ENCODE results near the gene NUP93.

NUP93 gene

DNA sequence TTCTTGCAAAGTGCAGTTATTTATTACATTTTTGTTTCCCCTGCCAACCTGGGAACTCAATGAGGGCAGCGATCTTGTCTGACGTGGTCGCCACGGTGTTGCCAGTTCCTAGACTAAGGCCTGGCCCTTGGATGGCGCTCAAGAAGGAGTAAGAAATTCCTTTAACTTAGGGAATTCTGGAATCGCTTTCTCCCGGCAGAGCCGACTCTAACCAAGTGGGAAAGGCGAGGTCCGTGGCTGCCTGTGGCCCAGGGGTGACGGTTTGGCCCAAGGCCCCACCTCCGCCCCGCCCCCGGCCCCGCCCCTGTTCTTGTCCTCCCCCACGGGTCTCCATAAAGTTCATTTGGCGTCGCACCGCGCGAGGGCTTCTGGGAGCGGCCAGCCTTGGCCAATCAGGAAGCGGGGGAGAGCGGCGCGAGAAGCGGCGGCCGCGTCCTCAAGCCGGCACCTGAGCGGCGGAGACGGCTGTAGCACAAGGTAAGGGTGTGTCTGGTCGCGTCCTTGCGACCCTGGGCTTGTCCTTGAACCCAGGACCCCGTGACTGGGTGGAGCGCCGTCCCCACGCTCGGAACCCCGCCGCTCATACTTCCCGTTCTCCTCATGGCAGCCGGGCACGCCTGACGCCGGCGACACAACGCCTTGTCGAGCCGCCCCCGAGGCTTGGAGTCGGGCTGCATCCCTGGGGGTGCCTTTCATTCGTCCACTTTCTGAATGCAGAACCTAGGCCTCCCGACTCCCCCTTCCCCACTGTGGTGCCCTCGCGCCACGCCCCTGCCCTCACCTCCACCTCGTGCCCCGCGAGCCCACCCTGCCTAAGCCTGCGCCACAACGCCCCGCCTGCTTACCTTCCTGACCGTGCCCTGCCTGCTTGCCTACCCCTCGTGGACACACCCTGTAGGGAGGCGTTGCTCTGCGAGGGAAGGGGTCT, at the start of gene NUP93:
Gene NUP93 (plus strand): TSS at position 395 of the 928 bp plus-strand sequence. CDS start 18,119 bp downstream, outside the sequence.
- DNase-seq (ENCODE audit: low spot score) = peak; percentile 98

DNA sequence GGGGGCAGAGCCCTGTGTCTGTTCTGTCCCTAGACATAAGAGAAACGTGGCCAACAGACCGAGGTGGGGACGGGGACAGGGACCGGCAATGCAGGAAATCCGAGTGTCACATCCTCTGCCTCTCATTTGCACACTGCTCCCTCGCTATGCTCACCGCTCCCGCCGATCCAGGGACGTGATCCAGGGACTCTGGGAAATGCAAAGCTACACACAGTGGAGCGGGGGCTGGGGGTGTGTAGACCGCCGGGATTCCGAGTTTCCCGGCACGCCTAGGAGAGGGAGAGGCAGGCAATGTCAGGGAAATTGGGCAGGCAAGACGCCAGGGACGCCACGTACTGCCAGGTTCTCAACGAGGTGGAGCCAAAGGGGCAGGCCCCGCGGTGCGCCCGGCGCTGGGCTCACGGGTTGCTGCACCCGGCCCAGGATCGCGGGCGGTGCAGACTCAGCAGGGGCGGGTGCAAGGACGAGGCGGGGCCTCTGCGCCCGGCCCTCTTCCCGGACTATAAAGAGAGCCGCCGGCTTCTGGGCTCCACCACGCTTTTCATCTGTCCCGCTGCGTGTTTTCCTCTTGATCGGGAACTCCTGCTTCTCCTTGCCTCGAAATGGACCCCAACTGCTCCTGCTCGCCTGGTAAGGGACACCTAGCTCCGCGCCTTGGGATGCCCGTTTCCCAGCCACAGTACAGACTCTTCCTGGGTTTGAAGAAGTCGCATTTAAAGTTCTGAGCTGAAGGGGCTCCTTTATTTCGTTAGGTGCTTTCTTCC, 47.8 kb upstream of the NUP93 start, which contains the start of gene MT1X:
Gene MT1X (plus strand): TSS at position 532 of the 764 bp plus-strand sequence. CDS start 71 bp downstream, at position 603.
- DNase-seq (ENCODE audit: low spot score) = peak; percentile 94

DNA sequence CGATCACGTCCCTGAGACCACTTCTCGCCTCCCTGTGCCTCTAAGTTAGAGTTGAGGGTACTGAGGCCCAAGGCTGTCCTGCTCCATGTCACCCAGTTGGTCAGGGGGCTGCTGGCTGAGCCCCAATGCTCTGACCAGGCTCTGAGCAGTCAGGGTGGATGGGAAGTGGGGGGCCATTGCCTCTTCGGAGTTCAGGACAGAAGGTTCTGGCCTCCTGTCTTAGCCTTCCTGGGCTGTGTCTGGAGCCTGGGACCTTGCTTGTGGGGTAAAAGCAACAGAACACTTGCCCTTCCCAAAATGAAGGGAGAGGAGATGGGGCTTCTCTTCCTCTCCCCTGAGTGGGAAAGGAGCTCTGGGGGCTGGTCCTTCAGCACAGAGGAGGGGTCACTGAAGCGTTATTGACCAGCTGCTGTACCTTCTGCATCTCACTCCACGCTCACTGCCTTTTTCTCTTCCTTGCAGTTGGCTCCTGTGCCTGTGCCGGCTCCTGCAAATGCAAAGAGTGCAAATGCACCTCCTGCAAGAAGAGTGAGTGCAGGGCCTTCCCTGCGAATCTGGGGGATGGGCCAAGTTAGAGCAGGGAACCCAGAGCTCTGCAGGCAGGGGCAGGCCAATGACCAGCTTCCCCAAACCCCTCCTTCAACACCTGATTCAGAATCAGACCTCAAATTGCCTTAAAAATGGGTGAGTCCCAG, 47.1 kb upstream of the NUP93 start:
- DNase-seq (ENCODE audit: low spot score) = no peak

DNA sequence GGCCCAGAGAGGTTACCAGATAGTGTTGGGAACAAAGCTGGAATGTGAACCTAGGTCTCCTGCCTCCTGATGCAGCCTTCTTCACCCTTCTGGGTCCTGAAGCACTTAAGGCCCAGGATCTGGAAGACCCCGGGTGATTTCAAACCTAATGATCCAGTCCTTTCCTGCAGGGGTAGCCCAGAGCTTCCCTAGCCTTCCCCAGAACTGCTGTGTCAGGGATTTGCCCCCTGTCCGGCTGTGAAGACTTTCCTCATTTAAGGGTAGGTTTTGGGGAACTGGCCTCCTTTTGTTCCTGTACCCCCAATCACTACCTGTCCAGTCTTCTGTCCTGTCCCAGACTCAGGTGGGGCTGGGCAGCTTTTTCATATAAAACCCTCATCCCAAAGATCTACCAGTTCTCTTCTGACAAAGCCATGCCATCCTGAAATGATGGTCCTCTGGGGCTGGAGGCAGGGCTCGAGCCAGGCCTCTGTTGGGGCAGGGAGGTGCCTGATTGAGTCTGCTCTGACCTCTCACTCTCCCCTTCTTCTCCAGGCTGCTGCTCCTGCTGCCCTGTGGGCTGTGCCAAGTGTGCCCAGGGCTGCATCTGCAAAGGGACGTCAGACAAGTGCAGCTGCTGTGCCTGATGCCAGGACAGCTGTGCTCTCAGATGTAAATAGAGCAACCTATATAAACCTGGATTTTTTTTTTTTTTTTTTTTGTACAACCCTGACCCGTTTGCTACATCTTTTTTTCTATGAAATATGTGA, 46.3 kb upstream of the NUP93 start:
- DNase-seq (ENCODE audit: low spot score) = no peak

DNA sequence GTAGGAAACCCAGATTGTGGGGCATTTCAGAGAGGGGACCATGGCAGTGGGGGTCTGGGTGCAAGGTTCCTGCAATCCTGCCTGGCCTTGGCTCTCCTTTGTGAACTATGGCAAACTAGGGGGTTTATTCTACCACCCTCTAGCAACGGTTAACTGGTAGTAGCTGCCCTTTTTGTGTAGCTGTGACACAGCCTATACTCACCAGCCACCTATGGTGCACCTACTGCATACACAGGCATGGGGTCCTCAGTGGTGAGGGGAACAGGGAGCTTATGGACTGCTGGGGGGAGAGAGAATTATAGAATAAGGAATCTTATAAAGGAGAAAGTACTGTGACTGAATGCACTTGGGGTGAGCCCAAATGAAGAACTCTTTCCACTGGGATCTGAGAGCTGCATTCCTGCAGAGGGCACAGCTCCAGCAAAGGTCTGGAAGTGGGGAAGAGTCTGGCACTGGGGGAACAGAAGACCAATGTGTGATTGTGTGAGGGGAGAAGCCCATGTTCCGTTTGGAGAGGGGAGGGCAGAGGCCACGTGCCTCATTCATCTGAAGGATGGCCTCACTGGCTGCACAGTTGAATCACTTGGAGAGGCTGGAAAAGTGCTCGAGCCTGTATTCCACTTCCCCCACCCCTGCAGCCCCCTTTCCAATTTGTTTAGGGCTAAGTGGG, 45.5 kb upstream of the NUP93 start:
- no peak for DNase-seq (ENCODE audit: low spot score)

- no peak for DNase-seq (ENCODE audit: low spot score)
Measured at GRCh38 chr16:56684926-56685590, 44.9 kb upstream of the NUP93 start.

DNA sequence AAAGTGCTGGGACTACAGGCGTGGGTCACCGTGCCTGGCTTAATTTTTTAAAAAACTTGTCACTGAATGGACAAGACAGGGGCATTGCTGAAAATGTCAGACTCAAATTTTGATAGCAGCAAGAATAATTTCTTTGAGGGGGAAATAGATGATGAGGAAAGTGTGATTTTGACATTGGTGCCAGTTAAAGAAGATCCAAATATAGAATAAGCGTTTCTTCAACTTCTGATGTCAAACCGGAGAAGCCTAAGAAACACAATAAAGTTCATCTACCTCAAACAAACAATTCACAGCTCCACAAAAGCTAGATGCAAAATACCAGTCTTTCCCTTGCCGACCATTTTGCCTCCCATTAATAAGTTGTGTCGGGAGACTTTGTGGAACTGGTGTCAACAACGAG, 43.2 kb upstream of the NUP93 start:
- no peak for DNase-seq (ENCODE audit: low spot score)

- DNase-seq (ENCODE audit: low spot score) = no peak
Measured at GRCh38 chr16:56688762-56689161, 41.2 kb upstream of the NUP93 start.

- no peak for DNase-seq (ENCODE audit: low spot score)
Measured at GRCh38 chr16:56689171-56689570, 40.8 kb upstream of the NUP93 start.

DNA sequence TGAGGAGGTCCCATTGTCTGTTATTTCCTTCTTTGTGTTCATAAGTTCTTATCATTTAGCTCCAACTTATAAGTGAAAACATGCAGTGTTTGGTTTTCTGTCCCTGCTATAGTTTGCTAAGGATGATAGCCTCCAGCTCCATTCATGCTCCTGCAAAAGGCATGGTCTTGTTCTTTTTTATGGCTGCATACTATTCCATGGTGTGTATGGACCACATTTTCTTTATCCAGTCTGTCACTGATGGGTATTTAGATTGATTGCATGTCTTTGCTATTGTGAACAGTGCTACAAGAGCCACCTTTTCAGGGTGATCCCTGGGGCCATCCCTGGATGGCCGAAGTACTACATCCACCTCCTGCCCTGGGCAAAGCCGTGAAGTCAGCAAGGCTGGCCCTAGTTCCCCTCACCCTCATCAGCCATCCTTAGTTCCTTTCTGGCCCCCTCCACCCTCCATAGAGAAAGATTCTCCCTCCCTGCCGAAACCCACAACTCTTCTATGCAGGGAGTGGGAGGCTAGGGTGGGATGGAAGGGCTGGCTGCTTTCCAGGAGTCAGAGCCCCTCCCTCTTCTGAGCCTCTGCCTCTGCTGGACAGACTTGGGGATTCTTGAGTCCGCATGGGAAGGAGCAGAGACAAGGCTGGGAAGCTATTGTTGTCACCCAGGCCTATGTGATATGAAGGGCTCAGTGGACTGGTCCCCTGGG, 39.4 kb upstream of the NUP93 start:
- no peak for DNase-seq (ENCODE audit: low spot score)

DNA sequence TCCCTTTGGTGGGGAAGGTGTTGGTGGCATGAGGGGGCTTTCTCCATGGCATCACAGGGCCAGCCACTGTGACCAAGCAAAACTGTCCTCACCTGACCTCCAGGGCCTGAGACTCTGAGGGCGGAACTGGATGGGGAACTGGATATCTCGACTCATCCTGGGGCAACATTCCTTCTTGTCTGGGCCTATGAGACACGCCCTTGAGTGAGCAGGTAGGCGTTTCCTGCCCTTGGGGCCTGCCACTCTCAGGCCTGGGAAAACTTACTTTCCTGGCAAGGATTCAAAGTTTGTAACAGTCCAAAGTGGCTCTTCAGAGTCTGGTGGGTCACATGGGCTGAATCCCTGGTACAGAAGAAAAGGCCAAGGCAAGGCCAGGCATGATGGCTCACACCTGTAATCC, 38.0 kb upstream of the NUP93 start:
- DNase-seq (ENCODE audit: low spot score) = peak; percentile 14

DNA sequence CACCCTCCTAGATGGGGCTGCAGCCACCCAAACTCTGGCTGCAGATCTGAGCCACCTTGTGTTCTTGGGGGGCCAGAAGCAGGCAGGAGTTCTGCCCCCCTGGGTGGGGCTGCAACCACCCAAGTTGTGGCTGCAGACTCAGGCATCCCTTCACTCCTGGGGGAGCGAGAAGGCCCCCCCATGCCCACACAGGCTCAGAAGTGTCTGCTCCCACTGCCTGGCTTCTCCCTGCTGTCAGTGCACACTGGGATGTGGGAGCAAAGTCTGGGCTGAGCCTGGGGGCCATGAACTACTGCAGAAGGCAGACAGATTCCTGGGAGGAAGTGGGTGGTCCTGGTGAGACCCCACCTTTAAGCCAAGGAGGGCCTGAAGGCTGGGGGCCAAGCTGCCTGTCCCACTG, 34.7 kb upstream of the NUP93 start:
- no peak for DNase-seq (ENCODE audit: low spot score)

GRCh38 chr16:56697456-56698155, 32.3 kb upstream of the NUP93 start:
- no peak for DNase-seq (ENCODE audit: low spot score)

DNA sequence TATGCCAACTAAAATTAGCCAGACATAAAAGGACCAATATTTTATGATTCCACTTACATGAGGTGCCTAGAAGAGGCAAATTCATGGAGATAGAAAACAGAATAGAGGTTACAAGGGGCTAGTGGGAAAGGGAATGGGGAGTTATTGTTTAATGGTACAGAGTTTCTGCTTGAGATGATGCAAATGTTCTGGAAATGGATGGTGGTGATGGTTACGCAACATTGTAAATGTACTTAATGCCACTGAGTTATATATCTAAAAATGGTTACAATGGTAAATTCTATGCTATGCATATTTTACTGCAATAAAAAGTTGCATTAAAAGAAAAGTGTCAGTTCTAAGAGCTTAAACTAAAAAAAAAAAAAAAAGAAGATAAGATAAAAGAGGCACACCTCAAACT, 29.7 kb upstream of the NUP93 start:
- DNase-seq (ENCODE audit: low spot score) = no peak

GRCh38 chr16:56700631-56701030, 29.3 kb upstream of the NUP93 start:
- DNase-seq (ENCODE audit: low spot score) = no peak

GRCh38 chr16:56701534-56701933, 28.4 kb upstream of the NUP93 start:
- DNase-seq (ENCODE audit: low spot score) = no peak

GRCh38 chr16:56702836-56703235, 27.1 kb upstream of the NUP93 start:
- DNase-seq (ENCODE audit: low spot score) = no peak

GRCh38 chr16:56708525-56709442, 21.1 kb upstream of the NUP93 start:
- DNase-seq (ENCODE audit: low spot score) = no peak

Data from AG08395 (cell line).